HFF-Myc (cell line): ENCODE results near the gene LGALS1.

Experiments used
- DNase-seq: peaks from one replicate; pipeline ENCODE4 v3.0.0-alpha.2; 2011; ENCODE audit warnings: low read depth; ENCODE audit errors: extremely low read depth
- H3K4me3 ChIP-seq: replicated peaks from 2 replicates; pipeline ENCODE4 v1.5.1; 2011; ENCODE audit warnings: low read depth, mild to moderate bottlenecking, control low read depth, low read length
- CTCF ChIP-seq: IDR thresholded peaks from 2 replicates; pipeline ENCODE4 v1.5.1; 2012; ENCODE audit warnings: mild to moderate bottlenecking, low read depth, low read length, control low read depth; ENCODE audit errors: missing control alignments

Gene LGALS1

GRCh38 chr22:37662039-37662438 is 13.4 kb upstream of the LGALS1 start:
- DNase-seq, result no peak
- no peak for TF ChIP-seq CTCF
- H3K4me3 ChIP-seq, result no peak overlapping the region

DNA sequence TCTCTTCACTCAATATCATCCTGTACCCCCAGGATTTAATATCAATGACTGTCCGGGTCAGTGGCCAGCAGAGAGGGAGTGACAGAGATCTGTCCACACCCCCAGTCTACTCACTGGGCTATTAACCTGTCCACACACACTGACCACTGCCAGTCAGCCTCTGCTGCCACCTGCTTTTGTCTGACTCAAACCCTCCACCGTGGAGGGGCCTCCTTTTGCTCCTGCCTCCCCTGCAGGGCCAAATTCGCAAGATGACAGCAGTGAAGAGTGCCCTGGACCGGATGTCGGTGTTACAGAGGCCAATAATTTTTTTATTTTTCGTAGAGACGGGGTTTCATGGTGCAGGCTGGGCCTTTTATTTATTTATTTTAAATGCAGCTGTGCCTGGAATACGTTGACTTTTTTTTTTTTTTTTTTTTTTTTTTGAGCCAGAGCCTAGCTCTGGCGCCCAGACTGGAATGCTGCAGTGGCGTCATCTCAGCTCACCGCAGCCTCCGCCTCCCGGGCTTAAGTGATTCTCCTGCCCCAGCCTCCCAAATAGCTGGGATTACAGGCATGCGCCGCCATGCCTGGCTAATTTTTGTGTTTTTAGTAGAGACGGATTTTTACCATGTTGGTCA is 11.8 kb upstream of the LGALS1 start:
- no peak for DNase-seq
- TF ChIP-seq CTCF, result no peak
- no peak overlapping the region for H3K4me3 ChIP-seq

DNA sequence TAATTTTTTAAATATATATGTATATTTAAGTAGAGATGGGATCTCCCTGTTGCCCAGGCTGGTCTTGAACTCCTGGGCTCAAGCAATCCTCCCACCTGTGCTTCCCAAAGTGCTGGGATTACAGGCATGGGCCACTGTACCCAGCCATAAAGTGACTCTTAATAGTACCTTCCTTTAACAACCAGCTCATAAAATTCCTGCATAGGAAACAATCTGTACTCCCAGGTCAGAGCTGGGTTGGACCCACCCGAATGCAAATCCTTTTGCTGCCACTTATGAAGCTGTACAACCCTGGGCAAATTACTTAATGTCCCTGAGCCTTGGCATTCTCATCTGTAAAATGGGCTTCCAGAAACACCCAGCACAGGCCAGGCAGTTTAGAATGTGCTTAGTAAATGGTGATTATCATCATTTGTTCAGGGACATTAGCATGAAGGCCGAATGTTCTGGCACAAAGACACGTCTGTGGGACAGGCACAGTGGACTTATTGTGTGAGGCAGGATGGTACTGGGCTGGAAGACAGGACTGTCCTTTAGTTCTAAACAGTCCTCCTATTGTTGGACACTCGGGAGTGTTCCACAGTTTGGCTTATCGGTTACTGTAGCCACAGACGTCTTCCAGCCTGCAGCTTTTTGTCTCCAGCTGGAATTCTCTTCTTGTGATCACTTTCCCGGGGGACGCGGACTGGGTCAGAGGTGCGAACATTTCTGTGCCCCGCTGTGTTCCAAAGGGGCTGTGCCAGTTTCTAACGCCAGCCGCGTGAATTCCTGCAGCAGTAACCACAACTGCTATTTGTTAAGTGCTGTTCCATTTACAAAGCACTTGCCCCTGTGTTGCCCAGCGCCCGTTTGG is 11.0 kb upstream of the LGALS1 start:
- DNase-seq, result no peak
- no peak overlapping the region for H3K4me3 ChIP-seq
- no peak for TF ChIP-seq CTCF

DNA sequence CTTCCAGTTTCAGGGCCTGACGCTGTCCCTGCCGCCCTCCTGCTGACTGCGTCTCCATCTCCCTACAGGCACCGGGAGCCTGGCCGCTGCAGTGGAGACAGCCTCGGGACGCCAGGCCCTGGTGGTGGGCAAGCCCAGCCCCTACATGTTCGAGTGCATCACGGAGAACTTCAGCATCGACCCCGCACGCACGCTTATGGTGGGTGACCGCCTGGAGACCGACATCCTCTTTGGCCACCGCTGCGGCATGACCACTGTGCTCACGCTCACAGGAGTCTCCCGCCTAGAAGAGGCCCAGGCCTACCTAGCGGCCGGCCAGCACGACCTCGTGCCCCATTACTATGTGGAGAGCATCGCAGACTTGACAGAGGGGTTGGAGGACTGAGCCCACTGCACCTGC is 9.9 kb upstream of the LGALS1 start:
- DNase-seq, result no peak
- H3K4me3 ChIP-seq, result no peak overlapping the region
- no peak for TF ChIP-seq CTCF

- no peak for DNase-seq
- TF ChIP-seq CTCF, result no peak
- no peak overlapping the region for H3K4me3 ChIP-seq
Measured at GRCh38 chr22:37669586-37669985, 5.8 kb upstream of the LGALS1 start.

DNA sequence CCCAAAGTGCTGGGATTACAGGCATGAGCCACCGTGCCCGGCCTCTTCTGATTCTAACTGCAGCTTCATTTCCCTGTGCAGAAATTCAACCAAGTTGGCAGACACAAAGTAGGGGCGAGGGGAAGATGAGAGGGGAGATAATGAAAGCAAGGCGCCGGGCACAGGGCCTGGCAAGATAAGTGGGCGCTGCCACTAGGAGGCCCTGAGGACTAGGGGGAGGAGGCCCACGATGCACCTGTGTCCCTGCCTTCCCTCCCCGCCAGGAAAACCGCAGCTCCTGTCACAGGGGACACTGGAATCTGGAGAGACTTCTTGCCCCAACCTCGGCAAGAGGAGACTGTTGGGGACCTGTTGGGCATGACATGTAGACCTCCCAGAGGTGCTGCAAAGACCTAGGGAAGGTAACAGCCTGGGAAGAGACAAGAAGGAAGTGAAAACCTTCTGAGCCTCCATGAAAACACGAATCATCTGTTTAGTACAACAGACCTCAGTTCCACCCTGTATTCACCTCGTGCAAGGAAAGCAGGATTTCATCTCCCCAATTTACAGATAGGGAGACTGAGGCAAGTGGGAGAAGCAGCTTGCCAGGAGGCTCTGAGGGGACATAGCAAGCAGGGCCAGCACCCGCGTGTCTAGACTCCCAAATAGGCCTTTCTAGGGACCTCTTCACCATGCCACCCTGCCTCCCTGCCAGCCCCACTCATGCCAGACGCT is 3.1 kb upstream of the LGALS1 start:
- DNase-seq, result no peak
- TF ChIP-seq CTCF, result no peak
- H3K4me3 ChIP-seq, result no peak overlapping the region
